GM23248 (cell line): Measurements from ENCODE around the gene HOXC10. TPM values are rescaled to one million over a fixed set of nuclear protein-coding genes. Genes with fewer than 3 reads are reported as not detected.

ENCODE experiments used
- DNase-seq: peaks from one replicate; pipeline ENCODE4 v3.0.0-alpha.2; 2015
- H2AFZ ChIP-seq: fragments of 200-600 bp; sonication (generic); 2 replicates; pipeline ENCODE4 v1.6.1; 2016; ENCODE audit warnings: antibody characterized with exemption
- H3F3A ChIP-seq: fragments of 200-600 bp; sonication (generic); 2 replicates; pipeline ENCODE4 v1.6.1; 2016; ENCODE audit warnings: mild to moderate bottlenecking, antibody characterized with exemption, mixed run types; ENCODE audit not compliant: insufficient read depth
- H3K27ac ChIP-seq: fragments of 200-600 bp; sonication (generic); 2 replicates; pipeline ENCODE4 v1.5.1; 2016; ENCODE audit warnings: mild to moderate bottlenecking
- H3K27me3 ChIP-seq: fragments of 200-600 bp; sonication (generic); replicated peaks from 2 replicates; pipeline ENCODE4 v1.6.1; 2016; ENCODE audit warnings: mild to moderate bottlenecking; ENCODE audit not compliant: insufficient read depth
- H3K36me3 ChIP-seq: fragments of 200-600 bp; sonication (generic); 2 replicates; pipeline ENCODE4 v1.6.1; 2016; ENCODE audit warnings: low read depth, mild to moderate bottlenecking
- H3K4me1 ChIP-seq: fragments of 200-600 bp; sonication (generic); 2 replicates; pipeline ENCODE4 v1.6.1; 2016; ENCODE audit warnings: mild to moderate bottlenecking; ENCODE audit not compliant: insufficient read depth
- H3K4me2 ChIP-seq: fragments of 200-600 bp; sonication (generic); one replicate; pipeline ENCODE4 v1.6.1; 2016; ENCODE audit warnings: mild to moderate bottlenecking; ENCODE audit not compliant: unreplicated experiment
- H3K4me3 ChIP-seq: fragments of 200-600 bp; sonication (generic); 2 replicates; pipeline ENCODE4 v1.5.1; 2016; ENCODE audit warnings: mild to moderate bottlenecking
- H3K79me2 ChIP-seq: fragments of 200-600 bp; sonication (generic); 2 replicates; pipeline ENCODE4 v1.6.1; 2016; ENCODE audit warnings: mild to moderate bottlenecking; ENCODE audit not compliant: insufficient read depth
- H3K9ac ChIP-seq: fragments of 200-600 bp; sonication (generic); 2 replicates; pipeline ENCODE4 v1.6.1; 2016; ENCODE audit warnings: mild to moderate bottlenecking
- H3K9me2 ChIP-seq: fragments of 200-600 bp; sonication (generic); 2 replicates; pipeline ENCODE4 v1.6.1; 2016; ENCODE audit warnings: mixed run types, mild to moderate bottlenecking, moderate library complexity; ENCODE audit not compliant: insufficient read depth
- H3K9me3 ChIP-seq: fragments of 200-600 bp; sonication (generic); one replicate; pipeline ENCODE4 v1.6.1; 2017; ENCODE audit warnings: low read depth
- H4K20me1 ChIP-seq: fragments of 200-600 bp; sonication (generic); 2 replicates; pipeline ENCODE4 v1.6.0; 2016; ENCODE audit not compliant: insufficient read depth
- EZH2 ChIP-seq: fragments of 200-600 bp; sonication (generic); IDR thresholded peaks from 2 replicates; pipeline ENCODE4 v1.6.1; 2018; ENCODE audit warnings: antibody characterized with exemption, mild to moderate bottlenecking; ENCODE audit not compliant: insufficient read depth, poor library complexity, severe bottlenecking
- EZH2phosphoT487 ChIP-seq: fragments of 200-600 bp; sonication (generic); IDR thresholded peaks from 2 replicates; pipeline ENCODE4 v1.6.1; 2018; ENCODE audit warnings: antibody characterized with exemption, moderate library complexity, mild to moderate bottlenecking, low read depth; ENCODE audit not compliant: insufficient read depth
- WGBS, 2 experiments: methylation state at CpG; one replicate each; pipeline ENCODE4 v1.1.6; 2015 to 2017; ENCODE audit warnings: low lambda C conversion rate in 2 of 2, low coverage in 1 of 2; ENCODE audit errors: missing lambda C conversion rate in 2 of 2; 5-methylcytosine and 5-hydroxymethylcytosine counted together
- in situ Hi-C: fragments of 300-500 bp; cut with MboI; formaldehyde crosslinking; loops from 2 replicates; pipeline ENCODE4 v1.15.0; 2020
- polyA plus RNA-seq: library from polyadenylated mRNA; unstranded; fragments of >200 nt; fragmentation: Nextera tagmentation; extraction: Ambion mirVana; gene quantifications from 2 replicates; pipeline ENCODE4 v1.2.1, GENCODE V29; 2016
- total RNA-seq: library from RNA; depleted of rRNA; stranded (reverse); fragments of >200 nt; shearing (Covaris generic); gene quantifications from 2 replicates; pipeline ENCODE4 v1.2.3, GENCODE V29; 2014

HOXC10 gene
- total and polyA plus RNA-seq, 2 experiments from 2014 or later, result not detected

GRCh38 chr12:54028314-54029201 is 43.6 kb downstream of the HOXC10 start, which contains the start of gene HOXC6:
Gene HOXC6 (plus strand): TSS chr12:54028440. CDS start chr12:54028522, 82 bp downstream.
- H3K4me2 ChIP-seq, result peak within 1 kb of the TSS; percentile 94
- H3K4me3 ChIP-seq, result peak within 1 kb of the TSS; percentile 77
- peaks cover 63% of the 10 kb centered on the region for H3K4me1 ChIP-seq
- no peaks in the 10 kb centered on the region for H3K9me3 ChIP-seq
- no peaks in the 10 kb centered on the region for H3K9me2 ChIP-seq
- no peaks in the 10 kb centered on the region for H4K20me1 ChIP-seq
- 3 to 4% methylated on average over 36 of the region's 36 CpGs for WGBS, 2 experiments
- peaks cover 34% of the 10 kb centered on the region for H3F3A ChIP-seq
- peak within 1 kb of the TSS; percentile 97 for H3K9ac ChIP-seq
- TF ChIP-seq EZH2 (no peak), EZH2phosphoT487 (no peak)
- no peaks in the 10 kb centered on the region for H3K36me3 ChIP-seq
- peak within 1 kb of the TSS; percentile 76 for H2AFZ ChIP-seq
- peaks cover 97% of the 10 kb centered on the region for H3K79me2 ChIP-seq
- H3K27me3 ChIP-seq, result no peaks in the 10 kb centered on the region
- peak; percentile 91 for DNase-seq
- in situ Hi-C loops, result loop anchor here (10.0 kb wide), 1 partner anchor 166 kb away; no protein-coding TSS in a partner anchor
- peak within 1 kb of the TSS; percentile 99 for H3K27ac ChIP-seq

GRCh38 chr12:54029529-54030441 is 44.8 kb downstream of the HOXC10 start:
- Histone ChIP-seq H3K4me1 (peaks cover 53% of the 10 kb centered on the region), H3F3A (peaks cover 34% of the 10 kb centered on the region), H3K27ac (peak overlapping the region; percentile 99), H3K9ac (peak overlapping the region; percentile 97), H3K9me3 (no peaks in the 10 kb centered on the region), H3K79me2 (peaks cover 93% of the 10 kb centered on the region), H3K4me3 (peak overlapping the region; percentile 77), H4K20me1 (no peaks in the 10 kb centered on the region), H2AFZ (no peak overlapping the region), H3K27me3 (no peaks in the 10 kb centered on the region), H3K9me2 (no peaks in the 10 kb centered on the region), H3K36me3 (no peaks in the 10 kb centered on the region), H3K4me2 (peak overlapping the region; percentile 94)
- TF ChIP-seq EZH2phosphoT487, result no peak
- no peak for TF ChIP-seq EZH2
- in situ Hi-C loops, result loop anchor here (10.0 kb wide), 1 partner anchor 165 kb away; no protein-coding TSS in a partner anchor
- 31 to 54% methylated on average over 40 to 53 of the region's 53 CpGs for WGBS, 2 experiments
- peak; percentile 52 for DNase-seq

GRCh38 chr12:54030442-54030801 is 45.5 kb downstream of the HOXC10 start:
- peak overlapping the region; percentile 94 for H3K4me2 ChIP-seq
- H3K27ac ChIP-seq, result peak overlapping the region; percentile 99
- H4K20me1 ChIP-seq, result no peaks in the 10 kb centered on the region
- in situ Hi-C loops, result no loop called here
- no peaks in the 10 kb centered on the region for H3K36me3 ChIP-seq
- peaks cover 34% of the 10 kb centered on the region for H3F3A ChIP-seq
- DNase-seq, result no peak
- WGBS, 2 experiments, result 10 to 16% methylated on average over 7 of the region's 7 CpGs
- peak overlapping the region; percentile 81 for H2AFZ ChIP-seq
- no peaks in the 10 kb centered on the region for H3K27me3 ChIP-seq
- peaks cover 46% of the 10 kb centered on the region for H3K4me1 ChIP-seq
- H3K4me3 ChIP-seq, result peak overlapping the region; percentile 77
- H3K9me2 ChIP-seq, result no peaks in the 10 kb centered on the region
- peak overlapping the region; percentile 97 for H3K9ac ChIP-seq
- TF ChIP-seq EZH2 (no peak), EZH2phosphoT487 (no peak)
- H3K9me3 ChIP-seq, result no peaks in the 10 kb centered on the region
- peaks cover 93% of the 10 kb centered on the region for H3K79me2 ChIP-seq

- WGBS, 2 experiments, result 7% methylated on average over 44 to 46 of the region's 46 CpGs
- H3K27me3 ChIP-seq, result no peaks in the 10 kb centered on the region
- peak overlapping the region; percentile 77 for H3K4me3 ChIP-seq
- H3K4me1 ChIP-seq, result peaks cover 41% of the 10 kb centered on the region
- H3K27ac ChIP-seq, result peak overlapping the region; percentile 99
- peak overlapping the region; percentile 81 for H2AFZ ChIP-seq
- H3K36me3 ChIP-seq, result no peaks in the 10 kb centered on the region
- H3K79me2 ChIP-seq, result peaks cover 93% of the 10 kb centered on the region
- H3K4me2 ChIP-seq, result peak overlapping the region; percentile 94
- H3K9me3 ChIP-seq, result no peaks in the 10 kb centered on the region
- H3K9me2 ChIP-seq, result no peaks in the 10 kb centered on the region
- peak overlapping the region; percentile 97 for H3K9ac ChIP-seq
- H3F3A ChIP-seq, result peaks cover 32% of the 10 kb centered on the region
- in situ Hi-C loops, result no loop called here
- H4K20me1 ChIP-seq, result no peaks in the 10 kb centered on the region
- peak; percentile 95 for DNase-seq
- no peak for TF ChIP-seq EZH2
- TF ChIP-seq EZH2phosphoT487, result no peak
Observed at GRCh38 chr12:54030889-54031471, 46.0 kb downstream of the HOXC10 start.
